NK-92 (cell line): ENCODE measurements around the gene RBM12.

Experiments
- DNase-seq: peaks from one replicate; lab custom pipeline; 2025; ENCODE audit not compliant: unreplicated experiment; lab: John Stamatoyannopoulos, UW

RBM12 gene

DNA sequence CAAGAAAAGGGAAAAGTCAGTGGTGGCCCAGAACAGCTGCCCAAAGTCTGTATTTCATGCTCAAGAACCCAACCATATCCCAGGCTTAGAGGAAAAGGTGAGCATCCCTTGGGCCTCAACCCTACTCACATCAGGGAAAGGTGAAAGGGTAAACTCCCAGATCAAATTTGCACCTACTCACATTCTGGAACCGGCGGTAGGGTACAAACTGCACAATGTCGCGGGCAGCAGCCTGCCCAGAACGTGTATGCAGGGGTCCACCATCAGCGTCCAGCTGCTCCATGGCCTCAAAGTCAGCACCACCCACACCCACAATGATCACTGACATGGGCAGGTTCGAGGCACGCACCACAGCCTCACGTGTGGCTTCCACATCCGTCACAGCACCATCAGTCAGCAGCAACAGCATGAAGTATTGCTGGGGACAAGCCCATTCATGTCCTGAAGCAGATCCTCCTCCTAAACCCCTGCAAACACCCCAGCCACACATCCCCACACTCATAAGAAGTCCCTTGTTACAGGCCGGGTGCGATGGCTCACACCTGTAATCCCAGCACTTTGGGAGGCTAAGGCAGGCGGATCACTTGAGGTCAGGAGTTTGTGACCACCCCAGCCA lies 38.2 kb downstream of the RBM12 start:
- DNase-seq = no peak

- no peak for DNase-seq
Observed at GRCh38 chr20:35625584-35626385, 38.9 kb downstream of the RBM12 start.

GRCh38 chr20:35621560-35621946 lies 43.1 kb downstream of the RBM12 start:
- no peak for DNase-seq

- no peak for DNase-seq
Observed at GRCh38 chr20:35620818-35621559, 43.7 kb downstream of the RBM12 start.

DNA sequence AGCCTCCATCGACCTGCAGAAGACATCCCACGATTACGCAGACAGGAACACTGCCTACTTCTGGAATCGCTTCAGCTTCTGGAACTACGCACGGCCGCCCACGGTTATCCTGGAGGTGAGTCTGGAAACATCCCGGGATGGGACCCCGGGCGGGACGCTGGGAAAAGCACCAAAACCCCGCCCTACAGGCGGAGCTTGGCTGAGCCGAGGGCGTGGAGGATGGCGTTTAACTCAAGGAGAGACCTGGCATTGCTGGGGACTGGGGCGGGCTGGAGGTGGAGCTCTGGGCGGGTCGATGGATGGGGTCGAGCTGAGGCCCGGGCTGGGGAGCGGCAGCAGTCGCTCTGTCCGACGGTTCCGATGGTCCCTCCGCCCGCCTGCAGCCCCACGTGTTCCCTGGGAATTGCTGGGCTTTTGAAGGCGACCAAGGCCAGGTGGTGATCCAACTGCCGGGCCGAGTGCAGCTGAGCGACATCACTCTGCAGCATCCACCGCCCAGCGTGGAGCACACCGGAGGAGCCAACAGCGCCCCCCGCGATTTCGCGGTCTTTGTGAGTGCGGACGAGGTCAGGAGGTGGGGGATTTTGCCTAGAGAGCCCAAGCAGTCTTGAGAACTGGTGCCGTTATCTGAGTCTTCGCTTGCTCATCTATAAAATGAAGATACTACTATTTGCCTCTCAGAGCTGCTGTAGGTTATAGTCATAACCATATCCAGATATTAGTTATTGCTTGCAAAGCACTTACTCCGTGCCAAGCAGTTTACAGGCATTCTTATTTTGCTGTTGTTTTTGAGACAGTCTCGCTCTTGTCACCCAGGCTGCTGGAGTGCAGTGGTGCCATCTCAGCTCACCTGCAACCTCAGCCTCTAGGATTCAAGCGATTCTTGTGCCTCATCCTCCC lies 45.3 kb downstream of the RBM12 start:
- DNase-seq = no peak

DNA sequence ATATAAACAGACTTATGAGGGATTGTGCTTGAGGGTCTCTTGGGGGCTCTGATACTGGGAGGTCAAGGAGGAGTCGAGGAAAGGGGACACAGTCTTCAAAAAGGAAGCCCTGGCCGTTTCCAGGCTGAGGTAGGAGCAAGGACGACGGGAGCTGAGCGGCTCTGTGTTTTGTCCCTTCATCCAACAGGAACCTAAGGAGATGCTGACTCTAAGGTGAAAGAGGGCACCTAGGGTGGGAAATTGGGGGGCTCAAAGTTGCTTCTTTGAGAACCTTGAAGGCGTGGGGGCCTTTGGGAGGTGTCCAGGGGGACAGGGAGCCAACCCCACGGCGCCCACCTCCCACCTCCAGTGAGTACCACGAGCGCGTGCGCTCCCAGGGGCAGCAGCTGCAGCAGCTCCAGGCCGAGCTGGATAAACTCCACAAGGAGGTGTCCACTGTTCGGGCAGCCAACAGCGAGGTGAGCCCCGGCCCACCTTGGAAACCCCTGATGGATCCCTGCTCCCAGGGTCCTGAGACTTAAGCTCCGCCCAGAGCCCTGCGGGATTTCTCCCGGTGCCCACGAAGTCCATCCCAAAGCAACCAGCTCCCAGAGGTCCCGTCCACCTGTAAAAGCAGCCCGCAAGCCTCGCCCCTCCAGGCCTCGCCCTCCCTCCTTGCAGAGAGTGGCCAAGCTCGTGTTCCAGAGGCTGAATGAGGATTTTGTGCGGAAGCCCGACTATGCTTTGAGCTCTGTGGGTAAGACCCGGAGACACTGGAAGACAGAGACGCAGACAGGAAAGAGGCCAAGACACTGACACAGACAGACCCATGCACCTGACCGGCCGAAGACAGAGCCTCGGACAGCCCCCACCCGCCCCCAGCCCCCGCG lies 46.2 kb downstream of the RBM12 start:
- no peak for DNase-seq

GRCh38 chr20:35617397-35618262 lies 47.1 kb downstream of the RBM12 start:
- no peak for DNase-seq

- DNase-seq = no peak
Observed at GRCh38 chr20:35616465-35617396, 48.0 kb downstream of the RBM12 start.

- peak; percentile 99 for DNase-seq
Observed at GRCh38 chr20:35615667-35616464, 48.8 kb downstream of the RBM12 start, which contains the start of gene SPAG4. Gene SPAG4 (plus strand): TSS chr20:35615829. CDS start chr20:35616004, 175 bp downstream.

GRCh38 chr20:35611482-35611881 lies 53.2 kb downstream of the RBM12 start:
- DNase-seq = no peak

DNA sequence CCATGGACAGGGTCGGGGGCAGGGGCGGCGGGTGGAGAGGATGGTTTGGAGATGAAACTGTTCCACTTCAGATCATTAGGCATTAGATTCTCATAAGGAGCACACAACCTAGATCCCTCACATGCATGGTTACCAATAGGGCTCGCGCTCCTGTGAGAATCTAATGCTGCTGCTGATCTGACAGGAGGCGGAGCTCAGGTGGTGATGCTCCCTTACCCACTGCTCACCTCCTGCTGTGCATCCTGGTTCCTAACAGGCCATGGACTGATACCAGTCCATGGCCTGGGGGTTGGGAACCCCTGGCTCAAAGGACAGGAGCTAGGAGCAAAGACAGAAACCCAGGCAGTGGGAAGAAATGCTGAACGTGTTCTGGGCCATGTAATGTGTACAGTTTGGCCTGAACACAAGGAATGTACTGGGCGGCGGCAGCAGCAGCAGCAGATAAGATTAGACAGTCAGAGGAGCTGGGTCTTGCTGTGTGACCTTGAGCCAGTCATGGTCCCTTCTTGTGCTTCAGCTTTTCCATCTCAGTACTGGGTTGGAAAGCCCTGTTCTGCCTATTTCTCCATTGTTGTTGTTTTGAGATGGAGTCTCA lies 53.8 kb downstream of the RBM12 start:
- no peak for DNase-seq

DNA sequence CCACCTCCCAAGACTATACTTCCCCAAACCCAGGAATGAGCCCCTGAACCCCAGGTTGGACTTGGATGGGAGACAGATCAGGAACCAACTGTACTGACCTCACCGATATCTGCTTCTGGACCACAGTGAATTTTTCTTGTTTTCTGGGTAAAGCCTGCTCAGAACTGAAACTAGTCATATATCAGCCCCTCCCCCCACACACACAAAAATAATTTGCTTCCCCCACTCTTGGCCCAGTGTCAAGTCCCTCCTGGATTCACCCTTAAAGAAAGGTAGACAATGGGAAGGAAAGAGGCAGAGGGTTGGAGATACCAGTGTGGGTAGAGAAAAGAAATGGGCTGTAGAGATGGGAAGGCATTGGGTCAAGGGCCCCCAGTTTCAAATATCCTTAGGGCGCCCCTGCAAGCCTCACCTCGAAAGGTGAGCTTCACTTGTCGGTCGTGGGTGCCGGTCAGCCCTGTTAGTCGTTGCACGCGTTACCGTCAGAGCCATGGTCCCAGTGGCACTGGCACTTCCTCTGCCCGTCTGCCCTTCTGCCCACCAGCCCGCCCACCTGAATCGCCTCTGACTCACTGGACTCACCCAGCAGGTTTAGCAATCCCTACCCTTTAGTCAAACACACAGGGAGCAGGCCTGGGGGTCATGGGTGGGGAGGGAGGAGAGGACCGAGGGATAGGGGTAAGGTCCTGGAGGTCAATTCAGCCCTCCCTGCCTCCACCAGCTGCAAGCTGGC lies 57.5 kb downstream of the RBM12 start:
- DNase-seq = no peak

DNA sequence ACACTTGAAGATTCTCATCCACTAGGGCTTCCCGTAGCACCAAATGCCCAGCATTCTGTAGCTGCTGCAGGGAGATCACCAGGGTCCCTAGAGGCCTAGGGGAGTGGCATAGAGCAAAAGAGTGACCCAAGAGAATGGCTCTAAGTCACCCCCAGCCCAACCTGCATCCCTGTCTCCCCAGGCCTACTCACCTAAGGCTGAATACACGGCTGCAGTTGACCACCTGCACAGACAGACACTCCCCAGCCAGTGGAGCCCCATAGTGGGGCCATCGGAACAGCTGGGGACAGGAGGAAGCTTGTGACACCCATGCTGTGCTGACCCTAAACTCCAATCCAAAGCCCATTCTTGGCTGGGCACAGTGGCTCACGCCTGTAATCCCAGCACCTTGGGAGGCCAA lies 58.6 kb downstream of the RBM12 start:
- DNase-seq = no peak

DNA sequence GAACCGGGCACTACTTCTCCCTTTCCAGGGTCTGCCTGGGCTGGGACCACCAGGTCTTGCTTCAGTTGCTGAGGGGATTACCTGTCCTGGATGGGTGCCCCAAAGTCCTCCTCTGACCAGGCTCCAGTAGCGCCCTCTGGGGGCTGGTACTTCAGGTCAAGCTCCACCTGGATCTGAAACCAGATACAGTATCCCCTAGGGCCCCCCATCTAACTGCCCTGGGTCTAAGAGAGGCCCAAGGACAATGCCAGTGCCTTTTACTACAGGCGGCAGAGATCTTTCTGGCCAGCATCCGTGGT lies 60.3 kb downstream of the RBM12 start:
- DNase-seq = no peak

GRCh38 chr20:35603695-35604448 lies 60.8 kb downstream of the RBM12 start:
- no peak for DNase-seq
